WTC11 (cell line): ENCODE data around the gene SSC5D.

Source experiments
- ELF4 ChIP-seq: sonication (generic); formaldehyde crosslinking; IDR thresholded peaks from 2 replicates; pipeline ENCODE4 v1.8.1; 2022; ENCODE audit warnings: low read depth, mild to moderate bottlenecking, moderate library complexity, missing genetic modification reagents
- KAT7 ChIP-seq: sonication (generic); formaldehyde crosslinking; IDR thresholded peaks from 2 replicates; pipeline ENCODE4 v1.8.1; 2023; ENCODE audit warnings: missing genetic modification reagents, mild to moderate bottlenecking, borderline replicate concordance
- TCF7 ChIP-seq: sonication (generic); formaldehyde crosslinking; IDR thresholded peaks from 2 replicates; pipeline ENCODE4 v1.8.0; 2022; ENCODE audit warnings: mild to moderate bottlenecking, low read depth, missing genetic modification reagents, moderate library complexity
- ZNF232 ChIP-seq: sonication (generic); formaldehyde crosslinking; IDR thresholded peaks from 2 replicates; pipeline ENCODE4 v1.8.0; 2022; ENCODE audit warnings: mild to moderate bottlenecking, missing genetic modification reagents
- ZNF416 ChIP-seq: fragments of 250-450 bp; sonication (Bioruptor Pico); IDR thresholded peaks from 2 replicates; pipeline ENCODE4 v1.9.0; 2021; ENCODE audit warnings: mild to moderate bottlenecking, inconsistent platforms
- TF ChIP-seq, protein P1 (sequence below): fragments of 200-600 bp; IDR thresholded peaks from 2 replicates; pipeline ENCODE4 v1.8.0; 2022; ENCODE audit warnings: antibody characterized with exemption
- TF ChIP-seq, protein P2 (sequence below): sonication (generic); formaldehyde crosslinking; IDR thresholded peaks from 2 replicates; pipeline ENCODE4 v1.8.0; 2022; ENCODE audit warnings: missing genetic modification reagents
- TF ChIP-seq, protein P3 (sequence below): sonication (generic); formaldehyde crosslinking; IDR thresholded peaks from 2 replicates; pipeline ENCODE4 v1.8.1; 2023; ENCODE audit warnings: mild to moderate bottlenecking, missing genetic modification reagents, moderate library complexity
- TF ChIP-seq, protein P4 (sequence below): sonication (generic); formaldehyde crosslinking; IDR thresholded peaks from 2 replicates; pipeline ENCODE4 v1.8.0; 2022; ENCODE audit warnings: mild to moderate bottlenecking, missing genetic modification reagents
- TF ChIP-seq, protein P5 (sequence below): sonication (generic); formaldehyde crosslinking; IDR thresholded peaks from 2 replicates; pipeline ENCODE4 v1.8.1; 2022; ENCODE audit warnings: low read depth, mild to moderate bottlenecking, moderate library complexity, missing genetic modification reagents, borderline replicate concordance

DNA sequence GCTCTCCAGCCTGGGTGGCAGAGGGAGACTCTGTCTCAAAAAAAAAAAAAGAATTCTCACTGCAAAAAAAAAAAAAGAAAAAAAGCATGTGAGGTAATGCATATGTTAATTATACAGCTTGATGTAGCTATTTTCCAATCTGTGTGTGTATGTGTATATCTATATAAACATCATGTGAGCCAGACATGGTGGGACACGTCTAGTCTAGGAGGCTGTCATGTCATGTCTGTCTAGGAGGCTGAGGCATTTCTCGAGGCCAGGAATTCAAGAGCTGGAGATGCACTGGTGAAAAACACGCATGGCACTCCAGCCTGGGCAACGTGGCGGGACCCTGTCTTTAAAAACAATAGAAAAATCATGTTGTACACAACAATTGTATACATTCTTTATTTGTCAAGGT is 64.0 kb downstream of the SSC5D start:
- TF ChIP-seq ZNF416 = no peak
- TF ChIP-seq, protein P1, sequence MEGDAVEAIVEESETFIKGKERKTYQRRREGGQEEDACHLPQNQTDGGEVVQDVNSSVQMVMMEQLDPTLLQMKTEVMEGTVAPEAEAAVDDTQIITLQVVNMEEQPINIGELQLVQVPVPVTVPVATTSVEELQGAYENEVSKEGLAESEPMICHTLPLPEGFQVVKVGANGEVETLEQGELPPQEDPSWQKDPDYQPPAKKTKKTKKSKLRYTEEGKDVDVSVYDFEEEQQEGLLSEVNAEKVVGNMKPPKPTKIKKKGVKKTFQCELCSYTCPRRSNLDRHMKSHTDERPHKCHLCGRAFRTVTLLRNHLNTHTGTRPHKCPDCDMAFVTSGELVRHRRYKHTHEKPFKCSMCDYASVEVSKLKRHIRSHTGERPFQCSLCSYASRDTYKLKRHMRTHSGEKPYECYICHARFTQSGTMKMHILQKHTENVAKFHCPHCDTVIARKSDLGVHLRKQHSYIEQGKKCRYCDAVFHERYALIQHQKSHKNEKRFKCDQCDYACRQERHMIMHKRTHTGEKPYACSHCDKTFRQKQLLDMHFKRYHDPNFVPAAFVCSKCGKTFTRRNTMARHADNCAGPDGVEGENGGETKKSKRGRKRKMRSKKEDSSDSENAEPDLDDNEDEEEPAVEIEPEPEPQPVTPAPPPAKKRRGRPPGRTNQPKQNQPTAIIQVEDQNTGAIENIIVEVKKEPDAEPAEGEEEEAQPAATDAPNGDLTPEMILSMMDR = no peak
- TF ChIP-seq ZNF232 (CRISPR knock-in tag) = no peak
- TF ChIP-seq, protein P2, sequence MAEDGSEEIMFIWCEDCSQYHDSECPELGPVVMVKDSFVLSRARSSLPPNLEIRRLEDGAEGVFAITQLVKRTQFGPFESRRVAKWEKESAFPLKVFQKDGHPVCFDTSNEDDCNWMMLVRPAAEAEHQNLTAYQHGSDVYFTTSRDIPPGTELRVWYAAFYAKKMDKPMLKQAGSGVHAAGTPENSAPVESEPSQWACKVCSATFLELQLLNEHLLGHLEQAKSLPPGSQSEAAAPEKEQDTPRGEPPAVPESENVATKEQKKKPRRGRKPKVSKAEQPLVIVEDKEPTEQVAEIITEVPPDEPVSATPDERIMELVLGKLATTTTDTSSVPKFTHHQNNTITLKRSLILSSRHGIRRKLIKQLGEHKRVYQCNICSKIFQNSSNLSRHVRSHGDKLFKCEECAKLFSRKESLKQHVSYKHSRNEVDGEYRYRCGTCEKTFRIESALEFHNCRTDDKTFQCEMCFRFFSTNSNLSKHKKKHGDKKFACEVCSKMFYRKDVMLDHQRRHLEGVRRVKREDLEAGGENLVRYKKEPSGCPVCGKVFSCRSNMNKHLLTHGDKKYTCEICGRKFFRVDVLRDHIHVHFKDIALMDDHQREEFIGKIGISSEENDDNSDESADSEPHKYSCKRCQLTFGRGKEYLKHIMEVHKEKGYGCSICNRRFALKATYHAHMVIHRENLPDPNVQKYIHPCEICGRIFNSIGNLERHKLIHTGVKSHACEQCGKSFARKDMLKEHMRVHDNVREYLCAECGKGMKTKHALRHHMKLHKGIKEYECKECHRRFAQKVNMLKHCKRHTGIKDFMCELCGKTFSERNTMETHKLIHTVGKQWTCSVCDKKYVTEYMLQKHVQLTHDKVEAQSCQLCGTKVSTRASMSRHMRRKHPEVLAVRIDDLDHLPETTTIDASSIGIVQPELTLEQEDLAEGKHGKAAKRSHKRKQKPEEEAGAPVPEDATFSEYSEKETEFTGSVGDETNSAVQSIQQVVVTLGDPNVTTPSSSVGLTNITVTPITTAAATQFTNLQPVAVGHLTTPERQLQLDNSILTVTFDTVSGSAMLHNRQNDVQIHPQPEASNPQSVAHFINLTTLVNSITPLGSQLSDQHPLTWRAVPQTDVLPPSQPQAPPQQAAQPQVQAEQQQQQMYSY (CRISPR knock-in tag) = no peak
- TF ChIP-seq TCF7 (CRISPR knock-in tag) = no peak
- TF ChIP-seq, protein P3, sequence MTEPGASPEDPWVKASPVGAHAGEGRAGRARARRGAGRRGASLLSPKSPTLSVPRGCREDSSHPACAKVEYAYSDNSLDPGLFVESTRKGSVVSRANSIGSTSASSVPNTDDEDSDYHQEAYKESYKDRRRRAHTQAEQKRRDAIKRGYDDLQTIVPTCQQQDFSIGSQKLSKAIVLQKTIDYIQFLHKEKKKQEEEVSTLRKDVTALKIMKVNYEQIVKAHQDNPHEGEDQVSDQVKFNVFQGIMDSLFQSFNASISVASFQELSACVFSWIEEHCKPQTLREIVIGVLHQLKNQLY = no peak
- no peak for TF ChIP-seq KAT7 (CRISPR knock-in tag)
- TF ChIP-seq, protein P4, sequence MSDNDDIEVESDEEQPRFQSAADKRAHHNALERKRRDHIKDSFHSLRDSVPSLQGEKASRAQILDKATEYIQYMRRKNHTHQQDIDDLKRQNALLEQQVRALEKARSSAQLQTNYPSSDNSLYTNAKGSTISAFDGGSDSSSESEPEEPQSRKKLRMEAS (CRISPR knock-in tag) = no peak
- TF ChIP-seq, protein P5, sequence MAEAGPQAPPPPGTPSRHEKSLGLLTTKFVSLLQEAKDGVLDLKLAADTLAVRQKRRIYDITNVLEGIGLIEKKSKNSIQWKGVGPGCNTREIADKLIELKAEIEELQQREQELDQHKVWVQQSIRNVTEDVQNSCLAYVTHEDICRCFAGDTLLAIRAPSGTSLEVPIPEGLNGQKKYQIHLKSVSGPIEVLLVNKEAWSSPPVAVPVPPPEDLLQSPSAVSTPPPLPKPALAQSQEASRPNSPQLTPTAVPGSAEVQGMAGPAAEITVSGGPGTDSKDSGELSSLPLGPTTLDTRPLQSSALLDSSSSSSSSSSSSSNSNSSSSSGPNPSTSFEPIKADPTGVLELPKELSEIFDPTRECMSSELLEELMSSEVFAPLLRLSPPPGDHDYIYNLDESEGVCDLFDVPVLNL (CRISPR knock-in tag) = no peak
- TF ChIP-seq ELF4 = no peak
